HG02763 (cell line): ENCODE results near the gene DDR2.

Experiments
- ATAC-seq: cut with Tn5 transposase; IDR thresholded peaks from one replicate; pipeline ENCODE4 v1.9.1; 2021; ENCODE audit warnings: mild to moderate bottlenecking, moderate library complexity; ENCODE audit not compliant: unreplicated experiment

DDR2 gene

GRCh38 chr1:162694911-162695310, 62.6 kb downstream of the DDR2 start:
- no peak for ATAC-seq

GRCh38 chr1:162695687-162696086, 63.4 kb downstream of the DDR2 start:
- no peak for ATAC-seq

DNA sequence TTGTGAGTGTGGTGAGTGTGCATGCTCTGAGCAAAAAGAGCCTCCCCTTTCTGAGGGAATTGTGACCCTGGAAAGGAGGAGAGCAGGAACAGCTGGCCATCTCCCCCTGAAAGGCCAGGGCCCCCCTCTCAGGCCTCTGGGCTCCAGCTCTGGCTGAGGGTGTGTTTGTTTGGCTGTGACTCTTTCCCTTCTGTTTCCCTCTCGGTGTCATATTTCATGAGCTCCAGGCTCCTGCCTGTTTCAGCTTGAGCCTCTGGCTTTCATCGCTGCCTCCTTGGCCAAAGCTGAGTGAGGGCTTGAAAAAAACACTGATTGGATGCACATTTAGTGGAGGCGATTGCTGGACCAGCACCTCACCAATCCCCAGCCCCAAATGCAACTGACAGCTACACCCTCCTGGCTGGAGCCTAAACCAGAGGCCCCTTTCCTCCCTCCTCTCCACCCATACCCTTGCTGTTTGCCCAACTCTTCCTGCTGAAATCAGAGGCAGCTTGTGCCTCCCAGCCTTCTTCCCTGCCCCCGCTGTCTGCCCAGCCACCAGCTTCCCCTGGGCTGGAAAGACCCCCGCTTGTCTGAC, 64.1 kb downstream of the DDR2 start:
- ATAC-seq: no peak

DNA sequence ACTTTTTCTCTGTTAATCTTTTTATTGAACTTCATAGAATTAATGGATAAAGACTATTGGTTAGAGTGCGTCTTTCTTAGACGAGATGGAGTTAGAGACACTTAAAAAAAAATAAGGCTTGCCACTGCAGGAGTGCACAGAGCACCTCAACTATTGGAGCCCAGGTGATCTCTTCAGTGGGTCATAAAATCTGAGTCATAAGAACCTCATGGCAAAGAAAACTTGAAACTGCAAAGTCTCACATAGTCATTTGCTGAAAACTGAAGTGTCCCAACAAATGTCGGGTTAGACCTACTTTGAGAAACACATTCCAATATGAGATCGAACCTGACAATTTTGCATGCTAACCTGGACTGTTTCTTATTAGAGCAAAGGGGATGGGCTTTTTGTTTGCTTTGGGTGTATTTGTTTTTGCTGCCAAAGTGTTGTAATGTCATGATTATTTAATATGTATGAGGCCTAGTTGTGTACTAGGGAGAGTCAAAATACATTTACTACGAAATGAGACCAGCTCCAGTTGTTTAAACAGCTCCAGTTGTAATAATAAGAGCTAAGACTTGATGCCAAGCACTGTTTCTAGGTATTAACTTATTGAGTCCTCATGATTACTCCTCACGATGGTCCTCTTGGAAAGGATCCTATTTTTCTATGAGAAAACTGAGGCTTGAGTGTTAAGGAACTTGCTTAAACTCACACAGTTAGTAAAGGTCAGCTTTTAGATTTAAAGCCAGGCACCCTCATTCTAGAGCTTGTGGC, 65.1 kb downstream of the DDR2 start:
- ATAC-seq: no peak

GRCh38 chr1:162699366-162699765, 67.1 kb downstream of the DDR2 start:
- ATAC-seq: no peak

GRCh38 chr1:162700131-162700530, 67.9 kb downstream of the DDR2 start:
- no peak for ATAC-seq

DNA sequence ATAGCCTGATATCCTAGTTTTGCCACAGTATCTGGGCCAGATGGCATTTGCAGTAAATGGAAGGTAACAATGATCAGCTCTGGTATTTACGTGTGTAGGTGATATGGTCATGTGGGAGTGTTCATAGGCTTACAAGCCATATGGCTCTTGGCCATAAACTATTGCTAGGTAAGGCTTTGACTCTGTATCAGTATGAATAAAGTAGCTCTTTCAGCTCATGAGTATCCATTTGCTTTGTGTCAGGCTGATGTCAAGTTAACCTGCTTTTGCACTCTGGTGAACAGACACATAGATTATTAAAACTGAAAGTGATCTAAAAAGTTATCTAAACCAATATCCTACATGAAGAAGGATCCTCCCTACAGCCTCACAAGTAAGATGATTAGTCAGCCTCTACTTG, 69.0 kb downstream of the DDR2 start:
- ATAC-seq: no peak

- no peak for ATAC-seq
Observed at GRCh38 chr1:162702628-162703027, 70.4 kb downstream of the DDR2 start.

GRCh38 chr1:162703708-162704107, 71.4 kb downstream of the DDR2 start:
- no peak for ATAC-seq

DNA sequence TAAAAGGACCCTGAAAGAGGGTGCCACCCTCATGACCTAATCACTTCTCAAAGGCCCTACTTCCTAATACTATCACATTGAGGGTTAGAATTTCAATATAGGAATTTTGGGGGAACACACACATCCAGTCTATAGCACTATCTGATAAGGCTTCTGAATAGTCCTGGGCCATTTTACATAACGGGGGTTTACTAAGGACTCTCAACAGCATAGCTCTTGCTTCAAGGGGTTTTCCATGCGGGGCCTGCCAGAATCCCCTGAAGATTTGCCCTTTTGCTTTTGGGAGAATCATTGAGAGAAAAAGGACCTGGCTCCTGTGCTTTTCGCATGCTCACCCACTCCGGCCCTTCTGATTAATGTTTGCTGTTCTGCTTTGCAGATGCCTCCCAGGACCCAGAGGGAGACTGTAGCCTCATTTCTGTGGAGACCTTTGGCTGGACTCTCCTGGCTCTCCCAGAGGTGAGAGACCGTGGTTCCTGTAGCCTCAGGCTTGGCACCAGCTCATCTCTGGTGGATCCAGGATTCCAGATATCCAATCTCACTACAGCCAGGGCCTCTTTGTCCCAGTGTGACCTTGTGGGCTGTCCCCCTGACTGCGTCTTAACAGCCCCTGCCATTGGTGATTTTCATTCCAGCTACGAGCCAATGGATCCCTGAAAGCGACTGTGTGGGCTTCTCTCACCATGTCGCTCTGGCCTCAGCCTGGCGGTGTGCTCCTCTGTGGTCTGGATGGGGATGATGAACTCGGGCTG, 72.6 kb downstream of the DDR2 start:
- no peak for ATAC-seq

DNA sequence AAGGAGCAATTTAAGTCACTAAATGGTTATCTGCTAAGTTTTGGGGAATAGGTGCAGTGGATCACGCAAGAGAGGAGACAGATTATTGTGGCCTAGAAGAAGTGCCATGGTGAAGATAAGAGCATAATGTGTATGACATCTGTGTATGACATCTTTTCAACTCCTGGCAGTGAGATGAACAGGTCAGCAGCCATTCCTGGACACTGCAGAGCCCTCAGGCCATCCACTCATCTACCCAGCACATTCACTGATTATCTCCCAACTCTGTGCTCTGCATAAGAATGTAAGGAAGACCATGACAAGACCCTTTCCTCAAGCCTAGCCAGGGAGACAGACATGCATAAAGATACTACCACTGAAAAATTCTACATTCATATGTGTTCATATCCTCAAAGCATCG, 73.7 kb downstream of the DDR2 start:
- no peak for ATAC-seq

DNA sequence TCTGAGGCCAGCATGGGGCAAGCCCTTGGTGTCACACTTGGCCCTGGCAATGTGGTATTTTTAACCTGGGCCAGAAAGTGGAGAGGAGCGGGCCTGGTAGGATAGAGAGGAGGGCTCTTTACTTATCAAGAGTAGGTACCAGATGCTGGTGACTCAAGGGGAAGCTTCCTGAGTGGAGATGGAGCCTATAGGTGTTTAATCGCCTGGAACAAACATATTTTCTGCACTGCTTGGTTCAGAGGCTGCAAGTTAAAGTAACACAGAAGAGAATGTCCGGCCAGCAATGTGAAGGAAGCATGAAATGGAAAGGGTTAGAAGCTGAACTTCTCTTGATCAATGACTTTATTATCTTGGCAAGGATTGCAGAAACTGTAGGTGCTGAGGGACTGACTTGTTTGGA, 74.3 kb downstream of the DDR2 start:
- no peak for ATAC-seq

- no peak for ATAC-seq
Observed at GRCh38 chr1:162708286-162708685, 76.0 kb downstream of the DDR2 start.

- ATAC-seq: no peak
Observed at GRCh38 chr1:162709132-162709860, 77.0 kb downstream of the DDR2 start.

GRCh38 chr1:162709870-162710269, 77.6 kb downstream of the DDR2 start:
- no peak for ATAC-seq

GRCh38 chr1:162710345-162710744, 78.1 kb downstream of the DDR2 start:
- ATAC-seq: no peak

GRCh38 chr1:162710780-162711465, 78.7 kb downstream of the DDR2 start:
- ATAC-seq: no peak

DNA sequence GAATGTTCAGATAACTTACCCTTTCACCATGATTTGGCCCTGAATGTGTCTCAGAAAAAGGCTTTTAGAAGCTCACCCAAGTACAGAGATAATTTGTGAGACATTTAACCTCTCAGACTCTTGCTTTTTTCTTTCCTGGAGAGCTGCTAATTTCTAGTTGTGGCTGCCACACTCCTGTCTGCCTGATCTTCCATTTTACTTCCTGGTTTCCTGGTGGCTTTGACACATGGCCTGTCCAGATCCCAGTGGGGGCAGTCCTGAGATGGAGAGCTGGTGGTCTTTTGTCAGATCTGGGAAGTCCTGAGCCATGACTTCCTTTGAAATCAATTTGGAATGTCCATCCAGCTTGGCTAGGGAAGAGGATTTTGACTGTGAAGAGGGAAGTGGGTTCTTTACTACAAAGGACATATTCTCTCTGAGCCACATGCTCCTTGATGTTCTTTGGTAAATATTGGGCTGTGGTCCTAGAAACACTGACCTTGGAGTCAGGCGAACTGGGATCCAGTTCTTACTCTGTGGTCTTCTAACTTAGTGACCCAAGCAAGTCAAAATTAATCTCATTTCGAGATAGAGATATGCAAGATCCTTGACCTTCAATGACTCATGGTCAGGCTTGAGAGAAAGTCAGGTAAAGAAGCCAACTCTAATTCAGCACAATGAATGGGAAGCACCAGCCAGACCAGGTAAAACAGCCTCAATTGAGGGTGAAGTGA, 80.2 kb downstream of the DDR2 start:
- no peak for ATAC-seq

DNA sequence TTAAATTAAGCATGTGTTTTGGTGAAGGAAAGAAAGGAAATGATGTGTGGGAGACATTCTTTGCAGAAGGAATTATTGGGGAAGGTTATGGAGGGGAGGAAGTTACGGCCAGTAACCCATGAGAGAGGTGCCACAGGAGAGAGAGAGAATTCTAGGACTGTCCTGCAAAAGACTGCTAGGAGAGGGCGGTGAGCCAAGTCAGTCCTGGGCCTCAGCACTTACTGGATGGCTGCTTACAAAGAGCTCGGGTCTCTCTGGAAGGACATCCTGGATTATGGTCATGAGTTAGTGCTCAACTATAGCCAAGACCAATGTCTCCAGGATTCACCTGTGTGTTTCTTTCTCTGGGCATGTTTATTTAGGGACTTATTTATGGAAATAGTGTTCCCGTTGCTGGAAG, 83.9 kb downstream of the DDR2 start:
- no peak for ATAC-seq

- no peak for ATAC-seq
Observed at GRCh38 chr1:162716552-162716951, 84.3 kb downstream of the DDR2 start.
